SK-N-SH treated with all-trans-retinoic acid at 6 μM for 48 hours (cell line): ENCODE data around the gene TCERG1L.

Experiments used
- ATAC-seq: fragments of 200-7000 bp; cut with Tn5 transposase; 3 replicates; pipeline ENCODE4 v1.9.1; 2020; ENCODE audit warnings: mild to moderate bottlenecking, moderate library complexity
- ARNTL ChIP-seq: fragments of 450-650 bp; formaldehyde crosslinking; IDR thresholded peaks from 2 replicates; pipeline ENCODE4 v1.5.0; 2020; ENCODE audit warnings: low read depth, mild to moderate bottlenecking, moderate library complexity, borderline replicate concordance
- BACH2 ChIP-seq: fragments of 250-450 bp; sonication (Bioruptor Pico); IDR thresholded peaks from 2 replicates; pipeline ENCODE4 v1.9.0; 2021; ENCODE audit warnings: mild to moderate bottlenecking, borderline replicate concordance
- CREB5 ChIP-seq: fragments of 250-450 bp; sonication (Bioruptor Pico); IDR thresholded peaks from 2 replicates; pipeline ENCODE4 v1.5.1; 2020; ENCODE audit warnings: low read depth, mild to moderate bottlenecking, moderate library complexity
- CSDC2 ChIP-seq: fragments of 250-450 bp; sonication (Bioruptor Pico); IDR thresholded peaks from 2 replicates; pipeline ENCODE4 v1.5.0; 2020; ENCODE audit warnings: mild to moderate bottlenecking, moderate library complexity
- CSRNP3 ChIP-seq: fragments of 250-450 bp; sonication (Bioruptor Pico); IDR thresholded peaks from 2 replicates; pipeline ENCODE4 v1.5.1; 2021; ENCODE audit warnings: mild to moderate bottlenecking, moderate library complexity
- ESRRG ChIP-seq: fragments of 250-450 bp; sonication (Bioruptor Pico); IDR thresholded peaks from 2 replicates; pipeline ENCODE4 v1.6.1; 2021; ENCODE audit warnings: mild to moderate bottlenecking
- GLIS3 ChIP-seq: fragments of 250-450 bp; sonication (Bioruptor Pico); IDR thresholded peaks from 2 replicates; pipeline ENCODE4 v1.5.0; 2020; ENCODE audit warnings: mild to moderate bottlenecking, moderate library complexity
- ISL1 ChIP-seq: fragments of 250-450 bp; sonication (Bioruptor Pico); IDR thresholded peaks from 2 replicates; pipeline ENCODE4 v2.1.2; 2022; ENCODE audit warnings: mild to moderate bottlenecking, moderate library complexity
- OSR1 ChIP-seq: fragments of 250-450 bp; sonication (Bioruptor Pico); IDR thresholded peaks from 2 replicates; pipeline ENCODE4 v1.8.0; 2022; ENCODE audit warnings: moderate library complexity, mild to moderate bottlenecking, inconsistent platforms
- PATZ1 ChIP-seq: fragments of 250-450 bp; sonication (Bioruptor Pico); IDR thresholded peaks from 2 replicates; pipeline ENCODE4 v1.8.0; 2020; ENCODE audit warnings: mild to moderate bottlenecking, moderate library complexity, borderline replicate concordance
- POU6F1 ChIP-seq: fragments of 250-450 bp; sonication (Bioruptor Pico); IDR thresholded peaks from 2 replicates; pipeline ENCODE4 v1.8.0; 2021; ENCODE audit warnings: low read depth, mild to moderate bottlenecking, moderate library complexity, borderline replicate concordance
- PPARA ChIP-seq: fragments of 250-450 bp; sonication (Bioruptor Pico); IDR thresholded peaks from 2 replicates; pipeline ENCODE4 v1.5.0; 2020; ENCODE audit warnings: mild to moderate bottlenecking, borderline replicate concordance
- RARB ChIP-seq: fragments of 250-450 bp; sonication (Bioruptor Pico); IDR thresholded peaks from 2 replicates; pipeline ENCODE4 v1.8.0; 2021; ENCODE audit warnings: mild to moderate bottlenecking, moderate library complexity
- SNAI2 ChIP-seq: fragments of 250-450 bp; sonication (Bioruptor Pico); IDR thresholded peaks from 2 replicates; pipeline ENCODE4 v1.5.0; 2020; ENCODE audit warnings: mild to moderate bottlenecking, moderate library complexity
- TCF4 ChIP-seq: fragments of 250-450 bp; sonication (Bioruptor Pico); IDR thresholded peaks from 2 replicates; pipeline ENCODE4 v1.8.0; 2021; ENCODE audit warnings: mild to moderate bottlenecking, moderate library complexity, borderline replicate concordance
- TOX ChIP-seq: fragments of 250-450 bp; sonication (Bioruptor Pico); IDR thresholded peaks from 2 replicates; pipeline ENCODE4 v1.8.0; 2021; ENCODE audit warnings: mild to moderate bottlenecking, moderate library complexity, borderline replicate concordance
- TSHZ2 ChIP-seq: fragments of 250-450 bp; sonication (Bioruptor Pico); IDR thresholded peaks from 2 replicates; pipeline ENCODE4 v1.5.0; 2020; ENCODE audit warnings: mild to moderate bottlenecking, moderate library complexity
- ZC3H10 ChIP-seq: fragments of 250-450 bp; sonication (Bioruptor Pico); IDR thresholded peaks from 2 replicates; pipeline ENCODE4 v1.5.1; 2021; ENCODE audit warnings: mild to moderate bottlenecking, moderate library complexity
- ZFP3 ChIP-seq: fragments of 250-450 bp; sonication (Bioruptor Pico); IDR thresholded peaks from 2 replicates; pipeline ENCODE4 v1.5.0; 2020; ENCODE audit warnings: mild to moderate bottlenecking, moderate library complexity
- ZFP30 ChIP-seq: fragments of 450-650 bp; formaldehyde crosslinking; IDR thresholded peaks from 2 replicates; pipeline ENCODE4 v1.5.0; 2022; ENCODE audit warnings: mild to moderate bottlenecking, moderate library complexity
- ZNF70 ChIP-seq: fragments of 450-650 bp; formaldehyde crosslinking; IDR thresholded peaks from 2 replicates; pipeline ENCODE4 v1.5.0; 2020; ENCODE audit warnings: mild to moderate bottlenecking, moderate library complexity
- ZNF8 ChIP-seq: fragments of 450-650 bp; formaldehyde crosslinking; IDR thresholded peaks from 2 replicates; pipeline ENCODE4 v1.5.0; 2020; ENCODE audit warnings: mild to moderate bottlenecking, moderate library complexity

Gene TCERG1L

GRCh38 chr10:131173484-131174210, 137.9 kb downstream of the TCERG1L start:
- no peak for TF ChIP-seq ZNF70 (CRISPR knock-in tag)
- no peak for TF ChIP-seq TCF4 (CRISPR knock-in tag)
- TF ChIP-seq ZC3H10 (CRISPR knock-in tag): no peak
- TF ChIP-seq ZFP3 (CRISPR knock-in tag): no peak
- no peak for TF ChIP-seq CREB5 (CRISPR knock-in tag)
- no peak for TF ChIP-seq GLIS3
- no peak for TF ChIP-seq CSRNP3 (CRISPR knock-in tag)
- TF ChIP-seq CSDC2: no peak
- TF ChIP-seq SNAI2 (CRISPR knock-in tag): no peak
- no peak for TF ChIP-seq ISL1 (CRISPR knock-in tag)
- TF ChIP-seq ZNF8 (CRISPR knock-in tag): no peak
- no peak for TF ChIP-seq BACH2
- no peak for TF ChIP-seq POU6F1 (CRISPR knock-in tag)
- no peak for TF ChIP-seq TOX
- no peak for TF ChIP-seq PPARA (CRISPR knock-in tag)
- no peak for TF ChIP-seq ARNTL
- no peak for TF ChIP-seq PATZ1
- no peak for TF ChIP-seq TSHZ2 (CRISPR knock-in tag)
- ATAC-seq: no peak

GRCh38 chr10:131172433-131172832, 139.1 kb downstream of the TCERG1L start:
- ATAC-seq: no peak
- TF ChIP-seq ZNF8 (CRISPR knock-in tag): no peak
- no peak for TF ChIP-seq ESRRG (CRISPR knock-in tag)
- TF ChIP-seq CSDC2: no peak

GRCh38 chr10:131169146-131169545, 142.4 kb downstream of the TCERG1L start:
- ATAC-seq: no peak
- TF ChIP-seq ZNF8 (CRISPR knock-in tag) (no peak), ESRRG (CRISPR knock-in tag) (no peak), CREB5 (CRISPR knock-in tag) (no peak), ARNTL (no peak), OSR1 (CRISPR knock-in tag) (no peak), ISL1 (CRISPR knock-in tag) (no peak), ZFP30 (CRISPR knock-in tag) (no peak), TOX (no peak), ZFP3 (CRISPR knock-in tag) (no peak), RARB (CRISPR knock-in tag) (no peak), ZNF70 (CRISPR knock-in tag) (no peak), TSHZ2 (CRISPR knock-in tag) (no peak), GLIS3 (no peak), PATZ1 (no peak)
